ENCODE results near the gene ZNF688. TPM values are rescaled to one million over a fixed set of nuclear protein-coding genes. Genes with fewer than 3 reads are reported as not detected.

The ZNF688 gene
- total RNA-seq, 1 donor, result 6.5 TPM

DNA sequence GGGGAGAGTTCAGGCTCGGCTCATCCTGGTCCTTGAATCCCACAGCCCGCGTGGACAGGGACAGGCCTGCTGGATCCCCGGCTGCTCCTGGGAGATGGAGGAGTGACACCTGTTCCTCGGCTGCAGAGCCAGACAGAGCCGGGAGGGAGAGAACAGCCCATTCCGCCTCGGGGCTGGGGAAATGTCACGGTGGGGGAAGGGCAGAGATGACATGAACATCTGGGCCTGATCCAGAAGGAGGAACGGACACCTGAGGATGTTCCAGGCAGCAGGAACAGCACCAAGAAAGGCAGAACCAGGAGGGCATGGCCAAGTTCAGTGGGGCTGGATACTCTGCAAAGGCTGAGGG lies 15.4 kb downstream of the ZNF688 start:
- TF ChIP-seq, protein P1, sequence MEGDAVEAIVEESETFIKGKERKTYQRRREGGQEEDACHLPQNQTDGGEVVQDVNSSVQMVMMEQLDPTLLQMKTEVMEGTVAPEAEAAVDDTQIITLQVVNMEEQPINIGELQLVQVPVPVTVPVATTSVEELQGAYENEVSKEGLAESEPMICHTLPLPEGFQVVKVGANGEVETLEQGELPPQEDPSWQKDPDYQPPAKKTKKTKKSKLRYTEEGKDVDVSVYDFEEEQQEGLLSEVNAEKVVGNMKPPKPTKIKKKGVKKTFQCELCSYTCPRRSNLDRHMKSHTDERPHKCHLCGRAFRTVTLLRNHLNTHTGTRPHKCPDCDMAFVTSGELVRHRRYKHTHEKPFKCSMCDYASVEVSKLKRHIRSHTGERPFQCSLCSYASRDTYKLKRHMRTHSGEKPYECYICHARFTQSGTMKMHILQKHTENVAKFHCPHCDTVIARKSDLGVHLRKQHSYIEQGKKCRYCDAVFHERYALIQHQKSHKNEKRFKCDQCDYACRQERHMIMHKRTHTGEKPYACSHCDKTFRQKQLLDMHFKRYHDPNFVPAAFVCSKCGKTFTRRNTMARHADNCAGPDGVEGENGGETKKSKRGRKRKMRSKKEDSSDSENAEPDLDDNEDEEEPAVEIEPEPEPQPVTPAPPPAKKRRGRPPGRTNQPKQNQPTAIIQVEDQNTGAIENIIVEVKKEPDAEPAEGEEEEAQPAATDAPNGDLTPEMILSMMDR (IDR thresholded peaks at IDR 0.05; ENCODE audit: insufficient read depth, low read depth, low read length), result no peak
- H3K4me3 ChIP-seq (ENCODE audit: low read depth, low read length), result no peak overlapping the region
- no peak for DNase-seq (ENCODE audit: low read depth)

DNA sequence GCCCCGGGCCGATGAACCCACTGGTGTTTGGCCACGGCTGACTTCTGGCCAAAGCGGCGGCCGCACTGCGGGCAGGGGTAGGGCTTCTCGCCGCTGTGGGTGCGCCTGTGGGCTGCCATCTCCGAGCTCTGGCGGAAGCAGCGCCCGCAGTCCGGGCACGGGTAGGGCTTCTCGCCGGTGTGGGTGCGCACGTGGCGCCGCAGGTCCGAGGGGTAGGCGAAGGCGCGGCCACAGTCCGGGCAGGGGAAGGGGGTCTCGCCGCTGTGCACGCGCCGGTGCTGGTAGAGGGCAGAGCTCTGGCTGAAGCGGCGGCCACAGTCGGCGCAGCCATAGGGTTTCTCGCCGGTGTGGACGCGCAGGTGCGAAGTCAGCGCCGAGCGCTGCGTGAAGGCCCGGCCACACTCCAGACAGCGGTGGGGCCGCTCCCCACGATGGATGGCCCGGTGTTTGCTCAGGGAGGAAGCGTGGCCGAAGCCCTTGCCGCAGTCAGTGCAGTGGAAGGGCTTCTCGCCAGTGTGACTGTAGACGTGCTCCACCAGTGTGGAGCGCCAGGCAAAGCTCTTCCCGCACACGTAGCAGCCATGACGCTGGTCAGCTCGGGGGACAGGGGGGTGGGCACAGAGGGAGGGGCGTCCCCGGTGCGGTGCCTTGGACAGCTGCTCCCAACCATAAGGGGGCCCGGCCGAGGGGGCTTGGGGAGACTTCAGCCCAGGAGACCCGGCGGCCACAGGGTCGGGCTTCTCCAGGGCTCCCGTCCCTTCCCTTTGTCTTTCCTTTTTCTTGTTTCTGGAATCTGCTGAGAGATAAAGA lies 16.0 kb downstream of the ZNF688 start:
- TF ChIP-seq, protein P1 (IDR thresholded peaks at IDR 0.05; ENCODE audit: insufficient read depth, low read depth, low read length), result no peak
- H3K4me3 ChIP-seq (ENCODE audit: low read depth, low read length), result no peak overlapping the region
- no peak for DNase-seq (ENCODE audit: low read depth)

DNA sequence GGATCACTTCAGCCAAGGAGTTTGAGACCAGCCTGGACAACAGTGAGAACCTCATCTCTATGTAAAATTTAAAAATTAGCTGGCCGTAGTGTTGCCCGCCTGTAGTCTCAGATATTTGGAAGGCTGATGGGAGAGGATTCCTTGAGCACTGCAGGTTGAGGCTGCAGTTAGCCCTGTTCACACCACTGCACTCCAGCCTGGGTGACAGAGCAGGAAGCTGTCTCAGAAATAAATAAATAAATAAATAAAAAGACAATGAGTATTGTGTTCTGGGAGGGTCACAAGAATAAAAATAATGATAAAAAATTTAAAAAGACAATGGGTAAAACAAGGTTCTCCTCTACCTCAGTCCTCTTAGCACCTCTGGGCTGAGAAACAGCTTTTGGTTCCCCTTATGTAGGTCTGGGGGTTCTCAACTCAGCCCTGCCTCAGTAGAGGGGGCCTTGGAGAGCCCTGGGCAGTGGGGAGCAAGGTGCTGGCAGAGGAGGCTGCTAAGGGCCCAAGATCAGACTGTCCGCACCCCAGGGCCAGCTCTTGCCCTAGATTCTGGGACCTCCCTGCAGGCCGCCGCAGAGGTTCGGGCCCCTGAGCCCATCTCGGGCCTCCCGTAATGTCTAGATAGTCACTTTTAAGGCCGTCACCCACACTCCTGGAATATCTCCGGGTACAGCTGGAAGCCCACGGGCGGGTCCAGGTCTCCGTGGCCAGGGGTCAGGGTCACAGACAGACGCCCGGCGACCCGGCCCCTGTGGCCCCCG lies 16.8 kb downstream of the ZNF688 start:
- TF ChIP-seq, protein P1 (IDR thresholded peaks at IDR 0.05; ENCODE audit: insufficient read depth, low read depth, low read length), result no peak
- no peak for DNase-seq (ENCODE audit: low read depth)
- no peak overlapping the region for H3K4me3 ChIP-seq (ENCODE audit: low read depth, low read length)

- no peak for DNase-seq (ENCODE audit: low read depth)
- TF ChIP-seq, protein P1 (IDR thresholded peaks at IDR 0.05; ENCODE audit: insufficient read depth, low read depth, low read length), result no peak
- no peak overlapping the region for H3K4me3 ChIP-seq (ENCODE audit: low read depth, low read length)
These were observed 18.1 kb downstream of the ZNF688 start for GRCh38 chr16:30553393-30553899.

GRCh38 chr16:30552956-30553355 lies 18.6 kb downstream of the ZNF688 start:
- DNase-seq (ENCODE audit: low read depth), result no peak
- H3K4me3 ChIP-seq (ENCODE audit: low read depth, low read length), result no peak overlapping the region
- TF ChIP-seq, protein P1 (IDR thresholded peaks at IDR 0.05; ENCODE audit: insufficient read depth, low read depth, low read length), result no peak

DNA sequence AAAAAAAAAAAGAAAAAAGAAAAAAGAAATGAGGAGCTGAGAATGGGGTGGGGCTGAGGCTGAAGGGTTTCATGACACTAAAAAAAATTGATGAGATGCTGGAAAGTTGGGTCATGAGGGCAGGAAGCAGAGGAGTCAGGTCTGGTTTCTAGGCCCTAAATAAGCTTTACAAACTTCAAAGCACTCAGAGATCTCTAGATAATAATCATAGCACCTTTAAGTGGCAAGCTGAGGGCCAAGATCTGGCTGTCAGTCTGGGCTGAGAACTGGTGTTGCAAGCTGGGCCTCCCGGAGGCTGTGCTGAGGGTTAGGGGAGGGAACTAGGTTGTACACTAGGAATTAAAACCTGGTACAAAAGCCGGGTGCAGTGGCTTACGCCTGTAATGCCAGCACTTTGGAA lies 19.7 kb downstream of the ZNF688 start:
- TF ChIP-seq, protein P1 (IDR thresholded peaks at IDR 0.05; ENCODE audit: insufficient read depth, low read depth, low read length), result no peak
- no peak for DNase-seq (ENCODE audit: low read depth)
- H3K4me3 ChIP-seq (ENCODE audit: low read depth, low read length), result no peak overlapping the region
